ENCODE measurements around the gene VWA5A. TPM values are rescaled to one million over a fixed set of nuclear protein-coding genes. Genes with fewer than 3 reads are reported as not detected.

Gene VWA5A
- polyA plus RNA-seq, 1 of the 3 experiments (the other 2 are of a cell fraction) = 7.6 TPM

DNA sequence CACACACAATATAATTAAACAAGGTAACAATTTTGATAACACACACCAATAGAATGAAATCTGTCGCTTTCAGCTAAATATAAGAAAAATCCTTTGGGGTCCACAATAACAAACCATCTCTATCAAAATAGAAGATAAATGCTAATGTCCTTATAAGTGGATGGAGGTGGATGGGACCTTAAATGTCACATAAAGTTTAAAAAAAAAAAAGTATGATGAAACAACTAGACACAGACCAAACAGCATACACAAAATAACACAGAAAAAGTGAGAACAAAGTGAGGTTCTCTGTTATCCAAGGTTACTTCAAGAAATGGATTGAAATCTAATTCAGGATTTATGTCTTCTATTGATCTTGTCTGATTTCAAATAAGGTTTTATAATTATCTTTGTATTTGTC lies 57.3 kb downstream of the VWA5A start:
- Histone ChIP-seq H3K36me3 (replicated peaks in 1 of 2; ENCODE audit: control insufficient read depth in 1 of 2, insufficient read depth in 2 of 2, low read length in 1 of 2) (no peaks in the 10 kb centered on the region), H3K9ac (no peak overlapping the region), H3K4me1 (ENCODE audit: control insufficient read depth in 1 of 2, insufficient read depth in 2 of 2, low read depth in 1 of 2, low read length in 1 of 2) (no peaks in the 10 kb centered on the region), H2AFZ (ENCODE audit: low read depth) (no peak overlapping the region), H3K27ac (ENCODE audit: low read depth in 2 of 2, low read length in 1 of 2) (no peak overlapping the region), H3K4me3 (ENCODE audit: low read depth in 2 of 2, low read length in 1 of 2) (no peak overlapping the region), H3F3A (replicated peaks; ENCODE audit: insufficient read depth) (no peaks in the 10 kb centered on the region), H3K27me3 (ENCODE audit: insufficient read depth) (no peaks in the 10 kb centered on the region), H3K79me2 (ENCODE audit: insufficient read depth) (no peaks in the 10 kb centered on the region), H3K9me3 (no peaks in the 10 kb centered on the region), H4K20me1 (ENCODE audit: insufficient read depth) (no peaks in the 10 kb centered on the region), H3K9me2 (no peaks in the 10 kb centered on the region), H3K4me2 (no peak overlapping the region)
- no peak for DNase-seq
- WGBS (ENCODE audit: low lambda C conversion rate) = 50% methylated on average over 1 of the region's 1 CpG
- ChIA-PET POLR2A (no interaction called here), CTCF (interaction anchor here (1.0 to 2.7 kb wide), 4 partner anchors 15 to 101 kb away, joined by 3 to 10 read pairs (median 6); no protein-coding TSS in a partner anchor)
- TF ChIP-seq GATA2 (CRISPR knock-in tag; IDR thresholded peaks at IDR 0.05) (no peak), RFX5 (IDR thresholded peaks at IDR 0.05; ENCODE audit: low read length) (no peak), EP300 (IDR thresholded peaks at IDR 0.05; ENCODE audit: borderline replicate concordance in 1 of 2, low read depth in 1 of 2, low read length in 1 of 2) (no peak), FOXM1 (IDR thresholded peaks at IDR 0.05; ENCODE audit: low read depth) (no peak), EZH2phosphoT487 (IDR thresholded peaks at IDR 0.05; ENCODE audit: borderline replicate concordance, low read depth) (no peak), POLR2AphosphoS5 (IDR thresholded peaks at IDR 0.05; ENCODE audit: low read depth, low read length) (no peak), FOXJ3 (CRISPR knock-in tag; IDR thresholded peaks at IDR 0.05) (no peak), JUND (IDR thresholded peaks at IDR 0.05) (no peak), FOSL2 (IDR thresholded peaks at IDR 0.05; ENCODE audit: borderline replicate concordance, low read depth) (no peak), NFIC (IDR thresholded peaks at IDR 0.05; ENCODE audit: borderline replicate concordance) (no peak), RXRA (IDR thresholded peaks at IDR 0.05; ENCODE audit: borderline replicate concordance, low read depth) (no peak), SIN3A (IDR thresholded peaks at IDR 0.05; ENCODE audit: borderline replicate concordance, low read depth, low read length) (no peak)
- TF ChIP-seq, protein P1, sequence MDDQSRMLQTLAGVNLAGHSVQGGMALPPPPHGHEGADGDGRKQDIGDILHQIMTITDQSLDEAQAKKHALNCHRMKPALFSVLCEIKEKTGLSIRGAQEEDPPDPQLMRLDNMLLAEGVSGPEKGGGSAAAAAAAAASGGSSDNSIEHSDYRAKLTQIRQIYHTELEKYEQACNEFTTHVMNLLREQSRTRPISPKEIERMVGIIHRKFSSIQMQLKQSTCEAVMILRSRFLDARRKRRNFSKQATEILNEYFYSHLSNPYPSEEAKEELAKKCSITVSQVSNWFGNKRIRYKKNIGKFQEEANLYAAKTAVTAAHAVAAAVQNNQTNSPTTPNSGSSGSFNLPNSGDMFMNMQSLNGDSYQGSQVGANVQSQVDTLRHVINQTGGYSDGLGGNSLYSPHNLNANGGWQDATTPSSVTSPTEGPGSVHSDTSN (IDR thresholded peaks at IDR 0.05) = no peak
- TF ChIP-seq, protein P2, sequence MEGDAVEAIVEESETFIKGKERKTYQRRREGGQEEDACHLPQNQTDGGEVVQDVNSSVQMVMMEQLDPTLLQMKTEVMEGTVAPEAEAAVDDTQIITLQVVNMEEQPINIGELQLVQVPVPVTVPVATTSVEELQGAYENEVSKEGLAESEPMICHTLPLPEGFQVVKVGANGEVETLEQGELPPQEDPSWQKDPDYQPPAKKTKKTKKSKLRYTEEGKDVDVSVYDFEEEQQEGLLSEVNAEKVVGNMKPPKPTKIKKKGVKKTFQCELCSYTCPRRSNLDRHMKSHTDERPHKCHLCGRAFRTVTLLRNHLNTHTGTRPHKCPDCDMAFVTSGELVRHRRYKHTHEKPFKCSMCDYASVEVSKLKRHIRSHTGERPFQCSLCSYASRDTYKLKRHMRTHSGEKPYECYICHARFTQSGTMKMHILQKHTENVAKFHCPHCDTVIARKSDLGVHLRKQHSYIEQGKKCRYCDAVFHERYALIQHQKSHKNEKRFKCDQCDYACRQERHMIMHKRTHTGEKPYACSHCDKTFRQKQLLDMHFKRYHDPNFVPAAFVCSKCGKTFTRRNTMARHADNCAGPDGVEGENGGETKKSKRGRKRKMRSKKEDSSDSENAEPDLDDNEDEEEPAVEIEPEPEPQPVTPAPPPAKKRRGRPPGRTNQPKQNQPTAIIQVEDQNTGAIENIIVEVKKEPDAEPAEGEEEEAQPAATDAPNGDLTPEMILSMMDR (IDR thresholded peaks at IDR 0.05) = no peak
- TF ChIP-seq, protein P3, sequence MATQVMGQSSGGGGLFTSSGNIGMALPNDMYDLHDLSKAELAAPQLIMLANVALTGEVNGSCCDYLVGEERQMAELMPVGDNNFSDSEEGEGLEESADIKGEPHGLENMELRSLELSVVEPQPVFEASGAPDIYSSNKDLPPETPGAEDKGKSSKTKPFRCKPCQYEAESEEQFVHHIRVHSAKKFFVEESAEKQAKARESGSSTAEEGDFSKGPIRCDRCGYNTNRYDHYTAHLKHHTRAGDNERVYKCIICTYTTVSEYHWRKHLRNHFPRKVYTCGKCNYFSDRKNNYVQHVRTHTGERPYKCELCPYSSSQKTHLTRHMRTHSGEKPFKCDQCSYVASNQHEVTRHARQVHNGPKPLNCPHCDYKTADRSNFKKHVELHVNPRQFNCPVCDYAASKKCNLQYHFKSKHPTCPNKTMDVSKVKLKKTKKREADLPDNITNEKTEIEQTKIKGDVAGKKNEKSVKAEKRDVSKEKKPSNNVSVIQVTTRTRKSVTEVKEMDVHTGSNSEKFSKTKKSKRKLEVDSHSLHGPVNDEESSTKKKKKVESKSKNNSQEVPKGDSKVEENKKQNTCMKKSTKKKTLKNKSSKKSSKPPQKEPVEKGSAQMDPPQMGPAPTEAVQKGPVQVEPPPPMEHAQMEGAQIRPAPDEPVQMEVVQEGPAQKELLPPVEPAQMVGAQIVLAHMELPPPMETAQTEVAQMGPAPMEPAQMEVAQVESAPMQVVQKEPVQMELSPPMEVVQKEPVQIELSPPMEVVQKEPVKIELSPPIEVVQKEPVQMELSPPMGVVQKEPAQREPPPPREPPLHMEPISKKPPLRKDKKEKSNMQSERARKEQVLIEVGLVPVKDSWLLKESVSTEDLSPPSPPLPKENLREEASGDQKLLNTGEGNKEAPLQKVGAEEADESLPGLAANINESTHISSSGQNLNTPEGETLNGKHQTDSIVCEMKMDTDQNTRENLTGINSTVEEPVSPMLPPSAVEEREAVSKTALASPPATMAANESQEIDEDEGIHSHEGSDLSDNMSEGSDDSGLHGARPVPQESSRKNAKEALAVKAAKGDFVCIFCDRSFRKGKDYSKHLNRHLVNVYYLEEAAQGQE (IDR thresholded peaks at IDR 0.05; ENCODE audit: low read depth, low read length) = no peak
- TF ChIP-seq, protein P4, sequence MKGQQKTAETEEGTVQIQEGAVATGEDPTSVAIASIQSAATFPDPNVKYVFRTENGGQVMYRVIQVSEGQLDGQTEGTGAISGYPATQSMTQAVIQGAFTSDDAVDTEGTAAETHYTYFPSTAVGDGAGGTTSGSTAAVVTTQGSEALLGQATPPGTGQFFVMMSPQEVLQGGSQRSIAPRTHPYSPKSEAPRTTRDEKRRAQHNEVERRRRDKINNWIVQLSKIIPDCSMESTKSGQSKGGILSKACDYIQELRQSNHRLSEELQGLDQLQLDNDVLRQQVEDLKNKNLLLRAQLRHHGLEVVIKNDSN (IDR thresholded peaks at IDR 0.05; ENCODE audit: borderline replicate concordance, low read depth) = no peak
- TF ChIP-seq, protein P5, sequence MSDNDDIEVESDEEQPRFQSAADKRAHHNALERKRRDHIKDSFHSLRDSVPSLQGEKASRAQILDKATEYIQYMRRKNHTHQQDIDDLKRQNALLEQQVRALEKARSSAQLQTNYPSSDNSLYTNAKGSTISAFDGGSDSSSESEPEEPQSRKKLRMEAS (IDR thresholded peaks at IDR 0.05; ENCODE audit: low read depth) = no peak
- TF ChIP-seq, protein P6, sequence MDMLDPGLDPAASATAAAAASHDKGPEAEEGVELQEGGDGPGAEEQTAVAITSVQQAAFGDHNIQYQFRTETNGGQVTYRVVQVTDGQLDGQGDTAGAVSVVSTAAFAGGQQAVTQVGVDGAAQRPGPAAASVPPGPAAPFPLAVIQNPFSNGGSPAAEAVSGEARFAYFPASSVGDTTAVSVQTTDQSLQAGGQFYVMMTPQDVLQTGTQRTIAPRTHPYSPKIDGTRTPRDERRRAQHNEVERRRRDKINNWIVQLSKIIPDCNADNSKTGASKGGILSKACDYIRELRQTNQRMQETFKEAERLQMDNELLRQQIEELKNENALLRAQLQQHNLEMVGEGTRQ (IDR thresholded peaks at IDR 0.05; ENCODE audit: borderline replicate concordance, low read depth, low read length) = no peak
- TF ChIP-seq, protein P7, sequence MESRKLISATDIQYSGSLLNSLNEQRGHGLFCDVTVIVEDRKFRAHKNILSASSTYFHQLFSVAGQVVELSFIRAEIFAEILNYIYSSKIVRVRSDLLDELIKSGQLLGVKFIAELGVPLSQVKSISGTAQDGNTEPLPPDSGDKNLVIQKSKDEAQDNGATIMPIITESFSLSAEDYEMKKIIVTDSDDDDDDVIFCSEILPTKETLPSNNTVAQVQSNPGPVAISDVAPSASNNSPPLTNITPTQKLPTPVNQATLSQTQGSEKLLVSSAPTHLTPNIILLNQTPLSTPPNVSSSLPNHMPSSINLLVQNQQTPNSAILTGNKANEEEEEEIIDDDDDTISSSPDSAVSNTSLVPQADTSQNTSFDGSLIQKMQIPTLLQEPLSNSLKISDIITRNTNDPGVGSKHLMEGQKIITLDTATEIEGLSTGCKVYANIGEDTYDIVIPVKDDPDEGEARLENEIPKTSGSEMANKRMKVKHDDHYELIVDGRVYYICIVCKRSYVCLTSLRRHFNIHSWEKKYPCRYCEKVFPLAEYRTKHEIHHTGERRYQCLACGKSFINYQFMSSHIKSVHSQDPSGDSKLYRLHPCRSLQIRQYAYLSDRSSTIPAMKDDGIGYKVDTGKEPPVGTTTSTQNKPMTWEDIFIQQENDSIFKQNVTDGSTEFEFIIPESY (IDR thresholded peaks at IDR 0.05; ENCODE audit: borderline replicate concordance, low read depth) = no peak

Data from SK-N-SH (cell line).